B cell (primary cell): ENCODE measurements around the gene PRKAA2.

Experiments
- EZH2 ChIP-seq: IDR thresholded peaks from 2 replicates; pipeline ENCODE4 v1.6.1; 2012; ENCODE audit warnings: borderline replicate concordance, low read depth, mild to moderate bottlenecking, moderate library complexity, low read length; ENCODE audit not compliant: insufficient read depth, poor library complexity, severe bottlenecking
- TF ChIP-seq, protein P1 (sequence below): fragments of 200-600 bp; IDR thresholded peaks from one replicate; pipeline ENCODE4 v1.8.0; 2022; ENCODE audit warnings: antibody characterized with exemption, mild to moderate bottlenecking

GRCh38 chr1:56639211-56639610 lies 5.9 kb upstream of the PRKAA2 start:
- TF ChIP-seq, protein P1, sequence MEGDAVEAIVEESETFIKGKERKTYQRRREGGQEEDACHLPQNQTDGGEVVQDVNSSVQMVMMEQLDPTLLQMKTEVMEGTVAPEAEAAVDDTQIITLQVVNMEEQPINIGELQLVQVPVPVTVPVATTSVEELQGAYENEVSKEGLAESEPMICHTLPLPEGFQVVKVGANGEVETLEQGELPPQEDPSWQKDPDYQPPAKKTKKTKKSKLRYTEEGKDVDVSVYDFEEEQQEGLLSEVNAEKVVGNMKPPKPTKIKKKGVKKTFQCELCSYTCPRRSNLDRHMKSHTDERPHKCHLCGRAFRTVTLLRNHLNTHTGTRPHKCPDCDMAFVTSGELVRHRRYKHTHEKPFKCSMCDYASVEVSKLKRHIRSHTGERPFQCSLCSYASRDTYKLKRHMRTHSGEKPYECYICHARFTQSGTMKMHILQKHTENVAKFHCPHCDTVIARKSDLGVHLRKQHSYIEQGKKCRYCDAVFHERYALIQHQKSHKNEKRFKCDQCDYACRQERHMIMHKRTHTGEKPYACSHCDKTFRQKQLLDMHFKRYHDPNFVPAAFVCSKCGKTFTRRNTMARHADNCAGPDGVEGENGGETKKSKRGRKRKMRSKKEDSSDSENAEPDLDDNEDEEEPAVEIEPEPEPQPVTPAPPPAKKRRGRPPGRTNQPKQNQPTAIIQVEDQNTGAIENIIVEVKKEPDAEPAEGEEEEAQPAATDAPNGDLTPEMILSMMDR = no peak
- TF ChIP-seq EZH2 = no peak
